SK-N-SH treated with all-trans-retinoic acid at 6 μM for 48 hours (cell line): ENCODE data around the gene HLA-DMA.

Experiments used
- ATAC-seq: fragments of 200-7000 bp; cut with Tn5 transposase; 3 replicates; pipeline ENCODE4 v1.9.1; 2020; ENCODE audit warnings: mild to moderate bottlenecking, moderate library complexity
- ARNTL ChIP-seq: fragments of 450-650 bp; formaldehyde crosslinking; IDR thresholded peaks from 2 replicates; pipeline ENCODE4 v1.5.0; 2020; ENCODE audit warnings: low read depth, mild to moderate bottlenecking, moderate library complexity, borderline replicate concordance
- BACH2 ChIP-seq: fragments of 250-450 bp; sonication (Bioruptor Pico); IDR thresholded peaks from 2 replicates; pipeline ENCODE4 v1.9.0; 2021; ENCODE audit warnings: mild to moderate bottlenecking, borderline replicate concordance
- CSDC2 ChIP-seq: fragments of 250-450 bp; sonication (Bioruptor Pico); IDR thresholded peaks from 2 replicates; pipeline ENCODE4 v1.5.0; 2020; ENCODE audit warnings: mild to moderate bottlenecking, moderate library complexity
- GLIS3 ChIP-seq: fragments of 250-450 bp; sonication (Bioruptor Pico); IDR thresholded peaks from 2 replicates; pipeline ENCODE4 v1.5.0; 2020; ENCODE audit warnings: mild to moderate bottlenecking, moderate library complexity
- ISL1 ChIP-seq: fragments of 250-450 bp; sonication (Bioruptor Pico); IDR thresholded peaks from 2 replicates; pipeline ENCODE4 v2.1.2; 2022; ENCODE audit warnings: mild to moderate bottlenecking, moderate library complexity
- OSR1 ChIP-seq: fragments of 250-450 bp; sonication (Bioruptor Pico); IDR thresholded peaks from 2 replicates; pipeline ENCODE4 v1.8.0; 2022; ENCODE audit warnings: moderate library complexity, mild to moderate bottlenecking, inconsistent platforms
- PPARA ChIP-seq: fragments of 250-450 bp; sonication (Bioruptor Pico); IDR thresholded peaks from 2 replicates; pipeline ENCODE4 v1.5.0; 2020; ENCODE audit warnings: mild to moderate bottlenecking, borderline replicate concordance
- SNAI2 ChIP-seq: fragments of 250-450 bp; sonication (Bioruptor Pico); IDR thresholded peaks from 2 replicates; pipeline ENCODE4 v1.5.0; 2020; ENCODE audit warnings: mild to moderate bottlenecking, moderate library complexity
- TCF4 ChIP-seq: fragments of 250-450 bp; sonication (Bioruptor Pico); IDR thresholded peaks from 2 replicates; pipeline ENCODE4 v1.8.0; 2021; ENCODE audit warnings: mild to moderate bottlenecking, moderate library complexity, borderline replicate concordance
- TOX ChIP-seq: fragments of 250-450 bp; sonication (Bioruptor Pico); IDR thresholded peaks from 2 replicates; pipeline ENCODE4 v1.8.0; 2021; ENCODE audit warnings: mild to moderate bottlenecking, moderate library complexity, borderline replicate concordance
- ZFP3 ChIP-seq: fragments of 250-450 bp; sonication (Bioruptor Pico); IDR thresholded peaks from 2 replicates; pipeline ENCODE4 v1.5.0; 2020; ENCODE audit warnings: mild to moderate bottlenecking, moderate library complexity
- ZFP30 ChIP-seq: fragments of 450-650 bp; formaldehyde crosslinking; IDR thresholded peaks from 2 replicates; pipeline ENCODE4 v1.5.0; 2022; ENCODE audit warnings: mild to moderate bottlenecking, moderate library complexity
- ZNF565 ChIP-seq: fragments of 450-650 bp; formaldehyde crosslinking; conservative IDR thresholded peaks from 2 replicates; pipeline ENCODE4 v1.5.0; 2020; ENCODE audit warnings: low read depth, mild to moderate bottlenecking, moderate library complexity
- ZNF8 ChIP-seq: fragments of 450-650 bp; formaldehyde crosslinking; IDR thresholded peaks from 2 replicates; pipeline ENCODE4 v1.5.0; 2020; ENCODE audit warnings: mild to moderate bottlenecking, moderate library complexity
- TF ChIP-seq, protein P1 (sequence below): fragments of 250-450 bp; sonication (Bioruptor Pico); IDR thresholded peaks from 2 replicates; pipeline ENCODE4 v1.5.0; 2020; ENCODE audit warnings: mild to moderate bottlenecking, moderate library complexity
- TF ChIP-seq, protein P2 (sequence below): fragments of 250-450 bp; sonication (Bioruptor Pico); IDR thresholded peaks from 2 replicates; pipeline ENCODE4 v1.8.0; 2020; ENCODE audit warnings: mild to moderate bottlenecking, moderate library complexity, borderline replicate concordance
- TF ChIP-seq, protein P3 (sequence below): fragments of 250-450 bp; sonication (Bioruptor Pico); IDR thresholded peaks from 2 replicates; pipeline ENCODE4 v1.8.0; 2021; ENCODE audit warnings: low read depth, mild to moderate bottlenecking, moderate library complexity, borderline replicate concordance
- TF ChIP-seq, protein P4 (sequence below): fragments of 250-450 bp; sonication (Bioruptor Pico); IDR thresholded peaks from 2 replicates; pipeline ENCODE4 v1.5.1; 2020; ENCODE audit warnings: low read depth, mild to moderate bottlenecking, moderate library complexity
- TF ChIP-seq, protein P5 (sequence below): fragments of 250-450 bp; sonication (Bioruptor Pico); IDR thresholded peaks from 2 replicates; pipeline ENCODE4 v1.5.1; 2021; ENCODE audit warnings: mild to moderate bottlenecking, moderate library complexity

The HLA-DMA gene

DNA sequence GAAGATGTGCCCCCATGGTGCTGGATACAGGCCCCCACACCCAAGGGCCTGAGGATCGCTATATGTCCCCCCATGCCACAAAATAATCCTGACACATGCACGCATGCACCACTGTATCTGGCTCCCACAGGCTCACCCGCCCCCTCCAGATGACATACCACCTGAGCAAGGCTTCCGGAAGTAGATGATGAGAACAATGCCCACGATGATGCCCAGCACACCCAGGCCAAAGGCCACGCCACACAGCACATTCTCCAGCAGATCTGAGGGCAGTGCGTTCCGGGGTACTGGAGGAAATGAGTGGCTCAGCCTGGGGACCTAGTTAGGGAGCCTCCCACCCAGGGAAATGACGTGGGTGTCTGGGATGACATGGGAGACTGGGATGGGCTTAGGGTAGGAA, 3.8 kb downstream of the HLA-DMA start:
- TF ChIP-seq ZFP3 = no peak
- TF ChIP-seq, protein P1, sequence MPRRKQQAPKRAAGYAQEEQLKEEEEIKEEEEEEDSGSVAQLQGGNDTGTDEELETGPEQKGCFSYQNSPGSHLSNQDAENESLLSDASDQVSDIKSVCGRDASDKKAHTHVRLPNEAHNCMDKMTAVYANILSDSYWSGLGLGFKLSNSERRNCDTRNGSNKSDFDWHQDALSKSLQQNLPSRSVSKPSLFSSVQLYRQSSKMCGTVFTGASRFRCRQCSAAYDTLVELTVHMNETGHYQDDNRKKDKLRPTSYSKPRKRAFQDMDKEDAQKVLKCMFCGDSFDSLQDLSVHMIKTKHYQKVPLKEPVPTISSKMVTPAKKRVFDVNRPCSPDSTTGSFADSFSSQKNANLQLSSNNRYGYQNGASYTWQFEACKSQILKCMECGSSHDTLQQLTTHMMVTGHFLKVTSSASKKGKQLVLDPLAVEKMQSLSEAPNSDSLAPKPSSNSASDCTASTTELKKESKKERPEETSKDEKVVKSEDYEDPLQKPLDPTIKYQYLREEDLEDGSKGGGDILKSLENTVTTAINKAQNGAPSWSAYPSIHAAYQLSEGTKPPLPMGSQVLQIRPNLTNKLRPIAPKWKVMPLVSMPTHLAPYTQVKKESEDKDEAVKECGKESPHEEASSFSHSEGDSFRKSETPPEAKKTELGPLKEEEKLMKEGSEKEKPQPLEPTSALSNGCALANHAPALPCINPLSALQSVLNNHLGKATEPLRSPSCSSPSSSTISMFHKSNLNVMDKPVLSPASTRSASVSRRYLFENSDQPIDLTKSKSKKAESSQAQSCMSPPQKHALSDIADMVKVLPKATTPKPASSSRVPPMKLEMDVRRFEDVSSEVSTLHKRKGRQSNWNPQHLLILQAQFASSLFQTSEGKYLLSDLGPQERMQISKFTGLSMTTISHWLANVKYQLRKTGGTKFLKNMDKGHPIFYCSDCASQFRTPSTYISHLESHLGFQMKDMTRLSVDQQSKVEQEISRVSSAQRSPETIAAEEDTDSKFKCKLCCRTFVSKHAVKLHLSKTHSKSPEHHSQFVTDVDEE = no peak
- no peak for TF ChIP-seq CSDC2 (CRISPR knock-in tag)
- no peak for TF ChIP-seq TCF4 (CRISPR knock-in tag)
- no peak for TF ChIP-seq OSR1 (CRISPR knock-in tag)
- TF ChIP-seq PPARA = no peak
- TF ChIP-seq BACH2 = no peak
- no peak for TF ChIP-seq SNAI2
- TF ChIP-seq, protein P2, sequence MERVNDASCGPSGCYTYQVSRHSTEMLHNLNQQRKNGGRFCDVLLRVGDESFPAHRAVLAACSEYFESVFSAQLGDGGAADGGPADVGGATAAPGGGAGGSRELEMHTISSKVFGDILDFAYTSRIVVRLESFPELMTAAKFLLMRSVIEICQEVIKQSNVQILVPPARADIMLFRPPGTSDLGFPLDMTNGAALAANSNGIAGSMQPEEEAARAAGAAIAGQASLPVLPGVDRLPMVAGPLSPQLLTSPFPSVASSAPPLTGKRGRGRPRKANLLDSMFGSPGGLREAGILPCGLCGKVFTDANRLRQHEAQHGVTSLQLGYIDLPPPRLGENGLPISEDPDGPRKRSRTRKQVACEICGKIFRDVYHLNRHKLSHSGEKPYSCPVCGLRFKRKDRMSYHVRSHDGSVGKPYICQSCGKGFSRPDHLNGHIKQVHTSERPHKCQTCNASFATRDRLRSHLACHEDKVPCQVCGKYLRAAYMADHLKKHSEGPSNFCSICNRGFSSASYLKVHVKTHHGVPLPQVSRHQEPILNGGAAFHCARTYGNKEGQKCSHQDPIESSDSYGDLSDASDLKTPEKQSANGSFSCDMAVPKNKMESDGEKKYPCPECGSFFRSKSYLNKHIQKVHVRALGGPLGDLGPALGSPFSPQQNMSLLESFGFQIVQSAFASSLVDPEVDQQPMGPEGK (CRISPR knock-in tag) = no peak
- no peak for TF ChIP-seq TOX
- TF ChIP-seq, protein P3, sequence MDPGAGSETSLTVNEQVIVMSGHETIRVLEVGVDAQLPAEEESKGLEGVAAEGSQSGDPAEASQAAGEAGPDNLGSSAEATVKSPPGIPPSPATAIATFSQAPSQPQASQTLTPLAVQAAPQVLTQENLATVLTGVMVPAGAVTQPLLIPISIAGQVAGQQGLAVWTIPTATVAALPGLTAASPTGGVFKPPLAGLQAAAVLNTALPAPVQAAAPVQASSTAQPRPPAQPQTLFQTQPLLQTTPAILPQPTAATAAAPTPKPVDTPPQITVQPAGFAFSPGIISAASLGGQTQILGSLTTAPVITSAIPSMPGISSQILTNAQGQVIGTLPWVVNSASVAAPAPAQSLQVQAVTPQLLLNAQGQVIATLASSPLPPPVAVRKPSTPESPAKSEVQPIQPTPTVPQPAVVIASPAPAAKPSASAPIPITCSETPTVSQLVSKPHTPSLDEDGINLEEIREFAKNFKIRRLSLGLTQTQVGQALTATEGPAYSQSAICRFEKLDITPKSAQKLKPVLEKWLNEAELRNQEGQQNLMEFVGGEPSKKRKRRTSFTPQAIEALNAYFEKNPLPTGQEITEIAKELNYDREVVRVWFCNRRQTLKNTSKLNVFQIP (CRISPR knock-in tag) = no peak
- TF ChIP-seq ZNF8 (CRISPR knock-in tag) = no peak
- no peak for TF ChIP-seq GLIS3 (CRISPR knock-in tag)
- no peak for TF ChIP-seq ZFP30
- TF ChIP-seq ISL1 = no peak
- no peak for TF ChIP-seq ZNF565 (CRISPR knock-in tag)
- TF ChIP-seq, protein P4, sequence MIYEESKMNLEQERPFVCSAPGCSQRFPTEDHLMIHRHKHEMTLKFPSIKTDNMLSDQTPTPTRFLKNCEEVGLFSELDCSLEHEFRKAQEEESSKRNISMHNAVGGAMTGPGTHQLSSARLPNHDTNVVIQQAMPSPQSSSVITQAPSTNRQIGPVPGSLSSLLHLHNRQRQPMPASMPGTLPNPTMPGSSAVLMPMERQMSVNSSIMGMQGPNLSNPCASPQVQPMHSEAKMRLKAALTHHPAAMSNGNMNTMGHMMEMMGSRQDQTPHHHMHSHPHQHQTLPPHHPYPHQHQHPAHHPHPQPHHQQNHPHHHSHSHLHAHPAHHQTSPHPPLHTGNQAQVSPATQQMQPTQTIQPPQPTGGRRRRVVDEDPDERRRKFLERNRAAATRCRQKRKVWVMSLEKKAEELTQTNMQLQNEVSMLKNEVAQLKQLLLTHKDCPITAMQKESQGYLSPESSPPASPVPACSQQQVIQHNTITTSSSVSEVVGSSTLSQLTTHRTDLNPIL (CRISPR knock-in tag) = no peak
- ATAC-seq = no peak

DNA sequence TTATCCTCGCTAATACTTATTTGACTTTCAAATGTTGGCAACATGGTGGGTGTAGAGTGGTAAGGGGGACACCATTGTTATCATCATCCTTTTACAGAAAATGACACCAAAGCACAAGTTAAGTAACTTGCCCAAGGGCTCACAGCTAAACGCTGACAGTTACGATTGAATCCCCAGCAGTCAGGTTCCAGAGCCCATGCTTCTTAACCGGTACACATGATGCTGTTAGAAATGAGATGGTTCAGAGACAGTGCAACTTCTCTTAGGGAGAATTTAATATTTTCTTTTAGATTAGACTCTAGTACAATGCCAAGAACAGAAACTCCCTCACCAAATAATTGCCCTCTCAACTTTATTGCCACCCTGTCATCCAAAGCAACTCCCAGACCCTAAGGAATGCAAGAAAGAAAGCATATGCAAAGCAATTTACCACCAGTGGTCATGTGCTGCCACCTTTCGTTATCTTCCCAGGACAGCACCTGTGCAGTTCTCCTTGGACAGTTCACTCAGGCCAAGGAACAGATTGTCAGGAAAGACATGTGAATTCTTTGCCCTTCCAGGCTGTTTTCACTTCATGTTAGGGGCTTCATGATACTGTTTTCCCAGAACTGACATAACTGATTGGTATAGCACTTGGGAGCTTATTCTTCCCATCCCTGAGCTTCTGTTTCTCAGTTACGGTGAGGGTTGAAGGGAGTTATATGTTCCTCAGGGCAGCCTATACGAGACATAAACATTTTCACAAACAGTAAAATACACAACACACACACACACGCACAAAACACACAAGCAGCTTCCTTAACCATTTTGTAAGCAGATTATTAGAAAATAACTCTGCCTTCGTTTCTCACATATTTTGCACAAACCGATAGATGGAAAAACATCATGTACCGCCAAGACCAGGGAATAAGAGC, 5.1 kb downstream of the HLA-DMA start:
- peak; percentile 87 for ATAC-seq
- no peak for TF ChIP-seq ZNF565 (CRISPR knock-in tag)
- TF ChIP-seq, protein P3 (CRISPR knock-in tag) = no peak
- TF ChIP-seq CSDC2 (CRISPR knock-in tag) = no peak
- TF ChIP-seq, protein P5, sequence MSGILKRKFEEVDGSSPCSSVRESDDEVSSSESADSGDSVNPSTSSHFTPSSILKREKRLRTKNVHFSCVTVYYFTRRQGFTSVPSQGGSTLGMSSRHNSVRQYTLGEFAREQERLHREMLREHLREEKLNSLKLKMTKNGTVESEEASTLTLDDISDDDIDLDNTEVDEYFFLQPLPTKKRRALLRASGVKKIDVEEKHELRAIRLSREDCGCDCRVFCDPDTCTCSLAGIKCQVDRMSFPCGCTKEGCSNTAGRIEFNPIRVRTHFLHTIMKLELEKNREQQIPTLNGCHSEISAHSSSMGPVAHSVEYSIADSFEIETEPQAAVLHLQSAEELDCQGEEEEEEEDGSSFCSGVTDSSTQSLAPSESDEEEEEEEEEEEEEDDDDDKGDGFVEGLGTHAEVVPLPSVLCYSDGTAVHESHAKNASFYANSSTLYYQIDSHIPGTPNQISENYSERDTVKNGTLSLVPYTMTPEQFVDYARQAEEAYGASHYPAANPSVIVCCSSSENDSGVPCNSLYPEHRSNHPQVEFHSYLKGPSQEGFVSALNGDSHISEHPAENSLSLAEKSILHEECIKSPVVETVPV (CRISPR knock-in tag) = no peak

DNA sequence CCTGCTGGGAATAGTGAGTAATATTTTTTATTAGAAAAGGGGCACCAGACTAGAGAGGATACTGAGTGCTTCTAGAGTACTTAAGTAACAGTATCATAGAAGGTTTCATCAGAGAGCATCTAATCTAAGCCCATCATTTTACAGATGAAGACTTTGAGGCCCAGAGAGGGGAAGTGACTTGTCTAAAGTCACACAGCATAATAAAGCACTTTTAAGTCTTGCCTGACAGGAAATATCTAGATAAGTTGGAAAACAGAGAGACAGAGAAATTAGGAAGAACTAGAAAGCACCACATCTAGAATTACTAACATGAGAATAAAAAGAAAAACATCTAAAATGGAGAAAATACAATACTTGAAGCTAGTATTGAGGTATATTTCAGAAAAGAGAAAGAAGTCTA, 6.0 kb downstream of the HLA-DMA start:
- no peak for ATAC-seq
- TF ChIP-seq ARNTL (CRISPR knock-in tag) = no peak
